CD4-positive, alpha-beta T cell treated with Interleukin-15 for 1 hour (primary cell): ENCODE results near the gene BPIFB3.

Experiments used
- DNase-seq: peaks from one replicate; pipeline ENCODE4 v3.0.0-alpha.2; 2020

Gene BPIFB3

DNA sequence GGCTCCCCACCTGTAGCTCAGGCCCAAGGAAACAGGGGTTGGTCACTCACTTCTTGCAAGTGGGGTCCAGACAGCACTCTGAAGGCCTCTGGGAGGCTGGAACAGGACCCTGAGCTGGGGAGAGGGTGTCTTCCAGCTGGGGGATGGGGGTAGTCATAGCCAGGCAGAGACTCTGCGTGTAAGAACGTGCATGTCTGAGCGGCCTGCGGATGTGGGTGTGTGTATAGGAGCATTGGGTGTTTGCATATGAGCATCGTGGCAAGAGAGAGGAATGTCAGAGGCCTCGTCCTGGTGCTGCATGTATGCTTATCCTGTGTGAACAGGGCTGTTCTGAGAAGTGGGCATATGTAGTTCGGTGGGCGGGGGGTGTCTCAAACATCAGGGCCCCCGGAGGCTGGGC, 12.1 kb downstream of the BPIFB3 start:
- no peak for DNase-seq

DNA sequence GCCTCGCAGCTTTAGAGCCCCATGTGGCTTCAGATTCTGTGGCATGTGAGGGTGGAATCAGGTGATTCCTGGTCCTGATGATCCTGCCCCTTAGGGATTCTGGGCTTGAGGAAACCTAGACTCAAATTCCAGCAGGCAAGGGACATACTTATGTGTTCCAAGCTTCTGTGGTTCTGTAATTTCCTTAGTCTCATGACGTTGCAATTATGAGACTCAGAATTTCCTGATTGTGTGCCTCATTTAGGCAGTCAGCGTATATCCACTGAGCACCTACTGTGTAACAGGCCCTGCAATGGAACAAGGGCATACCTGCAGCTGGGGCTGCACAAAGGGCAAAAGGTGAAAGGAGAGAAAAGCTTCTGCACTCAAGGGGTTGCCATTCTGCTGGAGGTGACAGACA, 14.1 kb downstream of the BPIFB3 start:
- no peak for DNase-seq

DNA sequence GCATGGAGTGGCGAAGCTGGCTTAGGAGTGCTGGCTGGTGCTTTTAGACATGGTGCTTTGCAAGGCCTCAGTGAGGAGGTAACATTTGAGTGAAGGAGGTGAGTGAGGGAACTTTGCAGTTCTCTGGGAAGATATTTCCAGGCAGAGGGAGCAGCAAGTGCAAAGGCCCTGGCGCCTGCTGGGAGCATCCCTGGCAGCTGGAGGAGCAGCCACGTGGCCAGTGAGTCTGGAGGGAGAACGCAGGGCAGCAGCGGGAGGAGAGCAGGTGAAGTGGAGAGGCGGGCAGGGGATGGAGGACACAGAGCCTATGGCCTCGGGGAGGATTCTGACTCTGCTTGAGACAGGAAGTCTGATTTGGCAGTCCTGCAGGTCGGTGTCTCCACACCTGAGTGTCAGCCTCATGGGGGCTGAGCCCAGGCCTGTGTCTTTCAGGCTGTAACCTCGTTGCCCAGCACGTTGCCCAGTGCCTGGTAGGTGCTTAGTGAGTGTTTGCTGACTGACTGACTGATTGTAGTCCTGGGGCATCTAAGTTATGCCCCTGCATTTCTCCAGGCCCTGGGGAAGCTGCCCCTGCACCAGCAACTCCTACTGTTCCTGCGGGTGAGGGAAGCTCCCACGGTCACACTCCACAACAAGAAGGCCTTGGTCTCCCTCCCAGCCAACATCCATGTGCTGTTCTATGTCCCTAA, 14.7 kb downstream of the BPIFB3 start:
- DNase-seq = no peak

DNA sequence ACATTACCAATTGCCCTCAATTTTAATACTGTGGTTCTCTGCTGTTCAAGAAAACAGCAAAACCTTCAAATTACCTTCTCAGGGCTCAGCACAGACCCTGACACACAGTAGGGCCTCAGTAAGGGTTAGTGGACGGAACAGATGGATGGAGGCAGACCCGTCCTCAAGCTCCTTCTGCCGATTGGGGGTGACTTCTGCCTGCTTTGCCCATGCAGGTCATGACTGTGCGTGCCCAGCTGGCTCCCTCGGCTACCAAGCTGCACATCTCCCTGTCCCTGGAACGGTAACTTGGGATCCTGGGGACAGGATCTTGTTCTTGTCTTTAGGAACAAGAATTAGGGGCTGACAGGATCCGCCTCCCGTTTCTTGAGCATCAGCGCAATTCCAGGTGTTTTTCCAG, 16.0 kb downstream of the BPIFB3 start:
- DNase-seq = no peak

DNA sequence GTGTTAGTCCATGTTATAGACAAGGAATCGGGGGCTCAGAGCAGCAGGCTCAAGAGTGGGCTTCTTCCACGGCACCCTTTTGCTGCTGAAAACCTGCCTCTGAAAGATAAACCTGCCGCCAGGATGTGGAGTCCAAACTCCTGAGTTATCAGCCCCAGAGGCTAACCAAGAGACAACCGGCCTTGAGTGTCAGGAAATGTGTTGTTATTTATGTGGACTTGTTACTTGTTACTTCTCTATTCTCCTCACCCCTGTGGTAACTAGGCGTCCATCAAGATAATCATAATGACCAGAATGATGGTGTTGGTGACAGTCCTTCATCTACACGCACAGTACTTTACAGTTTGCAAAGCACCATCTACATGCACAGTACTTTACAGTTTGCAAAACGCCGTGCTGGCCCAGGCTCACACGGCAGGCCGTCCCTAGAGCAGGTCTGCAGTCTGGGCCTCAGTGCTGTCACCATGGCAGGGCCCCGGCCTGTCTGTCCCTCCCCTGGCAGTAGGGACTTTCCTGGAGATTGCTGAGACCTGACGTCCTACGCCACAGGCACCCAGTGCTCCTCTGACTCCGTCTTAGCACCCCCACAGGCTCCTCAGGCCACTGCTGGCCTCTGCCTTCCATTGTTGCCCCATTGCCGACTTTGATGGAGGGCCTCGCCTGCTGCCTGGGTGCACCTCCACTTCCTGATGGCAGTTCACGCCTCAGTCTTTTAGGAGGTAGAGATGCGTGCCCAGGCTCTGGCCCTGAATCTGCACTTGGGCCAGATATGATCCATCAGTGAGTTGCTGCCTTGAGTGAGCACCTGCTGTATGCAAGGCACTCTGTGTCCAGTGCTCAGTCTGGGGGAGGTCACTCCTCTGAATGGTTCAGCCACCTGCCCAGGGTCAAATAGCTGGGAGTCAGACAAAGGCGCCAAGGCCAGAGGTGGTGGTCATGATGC, 16.7 kb downstream of the BPIFB3 start:
- no peak for DNase-seq

DNA sequence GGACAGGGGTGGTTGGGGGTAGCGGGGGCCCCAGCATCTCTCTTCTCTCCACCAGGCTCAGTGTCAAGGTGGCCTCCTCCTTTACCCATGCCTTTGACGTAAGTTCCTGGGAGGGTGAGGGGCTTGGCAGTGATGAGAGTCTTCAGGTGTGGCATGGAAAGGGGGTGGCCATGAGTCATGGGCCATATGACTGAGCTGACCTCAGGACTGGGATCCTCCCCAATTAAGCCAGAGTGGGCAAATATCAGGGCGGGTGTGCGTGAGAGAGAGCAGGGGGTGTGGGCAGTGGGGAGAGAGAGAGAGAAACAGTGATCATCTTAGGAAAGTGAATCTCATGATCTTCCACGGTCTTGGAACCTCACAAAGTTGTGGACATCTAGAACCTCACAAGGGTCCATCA, 17.5 kb downstream of the BPIFB3 start:
- DNase-seq = no peak

DNA sequence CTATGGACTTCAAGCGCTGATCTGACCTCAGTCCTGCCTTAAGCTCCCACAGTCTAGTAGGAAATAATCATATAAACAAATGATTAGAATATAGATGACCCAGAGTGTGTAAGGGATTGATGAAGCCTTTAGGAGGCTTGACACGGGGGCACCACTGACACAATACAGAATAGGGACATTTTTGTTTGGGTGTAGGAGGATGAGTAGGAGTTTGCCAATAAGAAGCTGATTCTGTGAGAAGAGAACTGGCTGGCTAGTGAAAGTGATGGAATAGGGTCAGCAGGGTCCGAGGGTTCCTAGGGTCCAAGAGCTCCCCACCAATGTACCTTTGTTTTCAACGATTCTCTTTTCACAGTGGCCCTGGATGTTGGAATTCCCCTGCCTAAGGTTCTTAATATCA, 18.7 kb downstream of the BPIFB3 start:
- DNase-seq = no peak

DNA sequence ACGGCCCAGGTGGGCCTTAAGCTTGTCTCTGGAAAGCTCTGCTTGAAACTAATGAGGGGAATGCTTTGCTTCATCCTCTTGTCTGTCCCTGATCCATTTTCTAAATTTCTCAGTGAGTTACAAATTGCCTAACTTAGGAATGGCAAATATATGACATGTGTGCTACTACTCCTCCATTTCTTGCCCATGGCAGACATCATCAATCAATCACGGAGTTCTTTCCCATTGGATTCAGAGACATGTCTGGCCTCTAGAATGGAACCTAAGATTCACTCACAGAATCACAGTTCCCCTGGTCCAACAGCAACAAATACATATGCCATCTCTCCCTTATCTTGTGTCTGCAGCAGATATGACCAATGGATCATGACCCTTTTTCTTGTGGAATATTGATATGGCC, 19.1 kb downstream of the BPIFB3 start:
- DNase-seq = no peak

DNA sequence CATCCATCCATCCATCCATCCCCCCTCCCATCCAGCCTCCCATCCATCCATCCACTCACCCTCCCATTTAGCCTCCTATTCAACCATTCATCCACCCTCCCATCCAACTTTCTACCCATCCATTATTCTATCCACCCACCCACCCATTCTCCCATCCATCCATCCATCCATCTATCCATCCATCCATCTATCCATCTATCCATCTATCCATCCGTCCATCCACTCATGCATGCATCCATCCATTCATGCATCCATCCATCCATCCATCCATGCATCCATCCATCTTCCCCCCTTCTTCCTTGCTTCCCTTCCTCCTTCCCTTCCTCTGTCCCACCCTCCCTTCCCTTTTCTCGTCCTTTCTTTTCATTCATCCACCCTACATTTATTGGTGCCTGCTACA, 21.0 kb downstream of the BPIFB3 start:
- DNase-seq = no peak

GRCh38 chr20:33075281-33075680, 21.6 kb downstream of the BPIFB3 start:
- DNase-seq = no peak

DNA sequence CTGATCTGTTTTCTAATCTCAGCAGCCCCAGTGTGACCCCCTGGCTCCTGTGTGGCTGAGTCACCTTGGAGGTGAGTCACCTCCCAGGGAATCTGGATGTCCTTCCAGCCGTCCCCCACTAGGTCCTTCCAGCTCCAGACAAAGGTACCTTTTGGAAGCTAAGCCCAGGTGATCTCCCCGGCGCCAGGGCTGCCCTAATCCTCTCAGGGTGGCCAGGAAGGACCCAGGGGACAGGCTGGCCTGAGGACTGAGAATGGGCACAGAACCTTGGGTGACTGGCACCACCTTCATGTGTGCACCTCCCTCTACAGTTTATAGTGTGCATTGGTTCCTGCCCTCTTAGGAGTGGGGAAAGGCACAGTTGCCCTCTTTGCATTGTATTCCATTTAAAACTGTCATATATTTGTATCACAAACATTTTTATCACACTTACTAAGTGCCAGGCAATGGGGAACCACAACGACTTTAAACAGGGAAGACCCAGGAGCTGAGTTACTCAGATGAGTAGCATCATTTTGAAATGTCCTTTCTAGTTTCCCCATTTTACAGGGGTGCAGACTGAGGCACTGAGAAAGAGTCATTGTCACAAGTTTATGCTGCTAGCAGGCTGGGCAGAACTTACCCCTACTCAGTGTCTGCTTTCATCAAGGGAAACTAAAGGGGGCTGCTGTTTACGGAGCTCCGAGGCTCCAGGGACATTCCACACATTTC, 23.1 kb downstream of the BPIFB3 start:
- DNase-seq = no peak

GRCh38 chr20:33079259-33079658, 25.6 kb downstream of the BPIFB3 start, which contains the start of gene BPIFB4:
TSS of gene BPIFB4 (plus strand) at chr20:33079643. CDS start at chr20:33081527, 1,884 bp downstream.
- no peak for DNase-seq

DNA sequence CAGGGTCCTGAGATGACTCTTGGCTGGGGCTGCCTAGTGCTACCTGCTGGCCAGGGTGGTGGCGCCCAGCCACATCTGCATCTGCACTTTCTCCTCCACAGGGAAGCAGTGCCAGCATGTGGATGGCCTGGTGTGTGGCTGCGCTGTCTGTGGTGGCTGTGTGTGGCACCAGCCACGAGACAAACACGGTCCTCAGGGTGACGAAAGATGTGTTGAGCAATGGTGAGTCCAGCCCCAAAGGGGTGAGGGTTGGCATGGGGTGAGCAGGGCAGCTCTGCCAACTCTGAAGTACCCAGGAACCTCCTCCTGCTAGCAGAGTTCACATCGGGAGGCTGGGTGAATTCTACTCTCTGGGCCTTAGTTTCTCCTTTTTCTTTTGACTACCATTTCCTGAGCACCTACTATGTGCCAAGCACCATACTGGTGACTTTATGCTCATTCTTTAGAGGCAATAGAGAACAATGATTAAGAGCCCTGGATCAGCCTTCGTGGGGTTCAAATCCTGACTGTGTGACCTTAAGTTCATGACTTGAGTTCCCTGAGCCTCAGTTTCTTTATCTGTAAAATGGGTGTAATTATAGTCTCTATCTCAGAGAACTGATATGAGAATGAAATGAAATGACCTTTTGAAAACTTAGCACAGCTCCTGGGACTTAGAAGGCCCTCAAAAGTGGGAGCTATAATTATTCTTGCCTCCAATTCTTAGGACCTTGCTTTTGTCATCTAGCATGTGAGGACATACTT, 27.9 kb downstream of the BPIFB3 start:
- no peak for DNase-seq

- no peak for DNase-seq
Measured at GRCh38 chr20:33082546-33082945, 28.8 kb downstream of the BPIFB3 start.

DNA sequence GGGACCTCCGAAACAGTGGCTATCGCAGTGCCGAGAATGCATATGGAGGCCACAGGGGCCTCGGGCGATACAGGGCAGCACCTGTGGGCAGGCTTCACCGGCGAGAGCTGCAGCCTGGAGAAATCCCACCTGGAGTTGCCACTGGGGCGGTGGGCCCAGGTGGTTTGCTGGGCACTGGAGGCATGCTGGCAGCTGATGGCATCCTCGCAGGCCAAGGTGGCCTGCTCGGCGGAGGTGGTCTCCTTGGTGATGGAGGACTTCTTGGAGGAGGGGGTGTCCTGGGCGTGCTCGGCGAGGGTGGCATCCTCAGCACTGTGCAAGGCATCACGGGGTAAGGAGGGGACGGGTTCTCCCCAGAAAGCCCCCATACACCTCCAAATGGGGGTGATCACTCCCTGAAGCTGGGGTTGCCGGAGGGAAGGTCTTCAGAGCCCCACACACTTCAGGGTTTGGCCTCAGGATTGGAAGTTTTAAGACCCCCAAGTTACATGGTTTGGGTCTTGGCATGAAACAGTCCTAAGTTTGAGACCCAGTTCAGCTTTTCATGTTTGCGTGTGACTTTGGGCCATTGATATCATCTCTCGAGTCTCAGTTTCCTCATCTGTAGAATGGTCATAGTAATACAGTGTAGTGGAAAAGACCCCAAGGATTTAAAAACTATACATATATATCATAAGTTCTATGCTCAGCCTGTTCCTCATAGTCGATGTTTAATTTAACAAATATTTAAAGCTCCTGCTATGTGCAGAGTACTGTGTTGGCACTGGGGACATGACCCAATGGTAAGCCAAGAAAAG, 30.0 kb downstream of the BPIFB3 start:
- no peak for DNase-seq

DNA sequence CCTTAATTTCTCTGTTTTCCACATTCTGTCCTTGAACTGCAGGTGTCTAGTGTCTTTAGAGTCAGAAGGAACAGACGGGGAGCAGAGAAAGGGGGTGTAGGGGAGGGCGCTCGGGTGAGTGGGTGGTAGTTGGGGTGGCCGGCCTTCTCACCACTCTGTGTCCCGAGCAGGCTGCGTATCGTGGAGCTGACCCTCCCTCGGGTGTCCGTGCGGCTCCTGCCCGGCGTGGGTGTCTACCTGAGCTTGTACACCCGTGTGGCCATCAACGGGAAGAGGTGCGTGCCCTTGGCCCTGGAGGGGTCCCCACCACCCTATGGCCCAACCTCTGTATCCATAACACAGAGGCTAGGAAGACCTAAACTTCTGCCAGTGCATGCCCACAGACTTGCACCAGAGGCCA, 31.0 kb downstream of the BPIFB3 start:
- no peak for DNase-seq

GRCh38 chr20:33086052-33086722, 32.5 kb downstream of the BPIFB3 start:
- no peak for DNase-seq

GRCh38 chr20:33091147-33091546, 37.4 kb downstream of the BPIFB3 start:
- no peak for DNase-seq

- no peak for DNase-seq
Measured at GRCh38 chr20:33091693-33092092, 38.0 kb downstream of the BPIFB3 start.

DNA sequence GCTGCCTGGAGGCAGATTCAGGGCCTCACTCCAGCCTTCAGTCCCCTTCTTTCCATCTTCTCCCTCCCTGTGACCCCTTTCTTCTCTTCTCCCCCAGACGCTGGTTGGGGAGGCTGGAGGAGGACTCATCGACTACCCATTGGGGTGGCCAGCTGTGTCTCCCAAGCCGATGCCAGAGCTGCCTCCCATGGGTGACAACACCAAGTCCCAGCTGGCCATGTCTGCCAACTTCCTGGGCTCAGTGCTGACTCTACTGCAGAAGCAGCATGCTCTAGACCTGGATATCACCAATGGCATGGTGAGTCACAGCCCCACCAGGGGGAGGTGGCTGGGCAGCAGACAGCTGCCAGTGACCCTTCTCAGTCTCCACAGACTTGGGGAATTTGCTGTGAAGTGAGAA, 38.7 kb downstream of the BPIFB3 start:
- DNase-seq = no peak

DNA sequence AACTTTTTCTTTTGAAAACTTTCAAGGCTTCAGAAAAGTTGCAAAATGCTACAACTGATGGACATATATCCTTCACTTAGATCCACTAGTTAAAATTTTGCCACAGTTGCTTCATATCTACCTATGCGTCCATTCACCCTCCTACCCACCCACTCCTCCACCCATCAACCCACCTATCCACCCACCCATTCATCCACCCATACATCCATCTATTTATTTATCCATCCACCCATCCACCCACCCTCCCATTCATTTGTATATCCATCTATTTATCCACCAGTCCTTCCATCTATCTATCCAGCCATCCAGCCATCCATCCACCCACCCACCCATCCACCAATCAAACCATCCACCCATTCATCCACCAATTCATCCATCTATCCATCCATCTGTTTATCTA, 39.4 kb downstream of the BPIFB3 start:
- DNase-seq = no peak
